A549 (cell line): ENCODE data around the gene UFD1. TPM values are rescaled to one million over a fixed set of nuclear protein-coding genes. Genes with fewer than 3 reads are reported as not detected.

Experiments used
- ATAC-seq, 2 experiments: fragments of 200-7000 bp in 1 of 2; fragments of >200 bp in 1 of 2; cut with Nextera tagmentation in 1 of 2; cut with Tn5 transposase in 1 of 2; 3 replicates each; pipeline versions ENCODE4 v1.8.0 to v1.9.1; 2018 to 2020; ENCODE audit warnings: mild to moderate bottlenecking in 1 of 2, moderate library complexity in 1 of 2
- CTCF ChIA-PET: fragments of 300-600 bp; sonication (Branson Sonifier 250); formaldehyde crosslinking; extraction: SDS; loops from one replicate; lab custom pipeline; 2021; ENCODE audit warnings: antibody characterized with exemption, inconsistent platforms; lab: Yijun Ruan, JAX
- POLR2A ChIA-PET: fragments of 350-600 bp; formaldehyde crosslinking; extraction: SDS; loops from one replicate; lab custom pipeline; 2021; ENCODE audit warnings: antibody characterized with exemption, inconsistent platforms; lab: Yijun Ruan, JAX
- DNase-seq, 2 experiments: peaks; one replicate each; pipeline versions ENCODE4 v3.0.0 to v3.0.0-alpha.2; 2011 to 2016; ENCODE audit warnings: low read depth in 1 of 2, low spot score in 1 of 2
- FAIRE-seq: peaks from 2 replicates; lab custom pipeline; 2011; peaks lifted over from hg19 to GRCh38; lab: Jason Lieb, UNC
- H3K27ac ChIP-seq, 2 experiments: fragments of >200 bp; sonication (Bioruptor Twin); formaldehyde crosslinking; 3 replicates each; pipeline ENCODE4 v1.5.1; 2016 to 2017
- H3K4me1 ChIP-seq: fragments of >200 bp; sonication (Bioruptor Twin); formaldehyde crosslinking; 3 replicates; pipeline ENCODE4 v1.6.1; 2016
- H3K4me2 ChIP-seq: fragments of >200 bp; sonication (Bioruptor Twin); formaldehyde crosslinking; 3 replicates; pipeline ENCODE4 v1.6.1; 2016
- H3K4me3 ChIP-seq: fragments of >200 bp; sonication (Bioruptor Twin); formaldehyde crosslinking; 3 replicates; pipeline ENCODE4 v1.5.1; 2016
- H3K9me3 ChIP-seq: fragments of >200 bp; sonication (Bioruptor Twin); formaldehyde crosslinking; 3 replicates; pipeline ENCODE4 v1.6.1; 2016
- EHF ChIP-seq: fragments of 250-450 bp; sonication (Bioruptor Pico); IDR thresholded peaks from 2 replicates; pipeline ENCODE4 v1.5.0; 2020; ENCODE audit warnings: mild to moderate bottlenecking
- EHMT2 ChIP-seq: fragments of 200-600 bp; sonication (generic); IDR thresholded peaks from 2 replicates; pipeline ENCODE4 v1.6.1; 2016; ENCODE audit warnings: antibody characterized with exemption, low read depth, mild to moderate bottlenecking, moderate library complexity
- ESRRA ChIP-seq: fragments of 150-350 bp; IDR thresholded peaks from 2 replicates; pipeline ENCODE4 v1.6.1; 2014; ENCODE audit warnings: mild to moderate bottlenecking, low read length, borderline replicate concordance
- FOSB ChIP-seq: fragments of 250-450 bp; sonication (Bioruptor Pico); IDR thresholded peaks from 2 replicates; pipeline ENCODE4 v1.5.0; 2020; ENCODE audit warnings: mild to moderate bottlenecking, moderate library complexity
- FOSL2 ChIP-seq, 2 experiments: fragments of 450-650 bp in 1 of 2; fragments of >200 bp in 1 of 2; sonication (Bioruptor Twin) in 1 of 2; formaldehyde crosslinking; IDR thresholded peaks; 2 replicates each; pipeline versions ENCODE4 v1.5.0 to v1.6.1; 2016 to 2020; ENCODE audit warnings: mild to moderate bottlenecking in 1 of 2, moderate library complexity in 1 of 2
- HEYL ChIP-seq: fragments of 250-450 bp; sonication (Bioruptor Pico); IDR thresholded peaks from 2 replicates; pipeline ENCODE4 v1.8.0; 2021; ENCODE audit warnings: mild to moderate bottlenecking, moderate library complexity
- HOXA7 ChIP-seq: fragments of 250-450 bp; sonication (Bioruptor Pico); IDR thresholded peaks from 2 replicates; pipeline ENCODE4 v1.5.0; 2020; ENCODE audit warnings: mild to moderate bottlenecking, moderate library complexity
- JUN ChIP-seq, 2 experiments: fragments of >200 bp; sonication (Bioruptor Twin); formaldehyde crosslinking; IDR thresholded peaks; 2 replicates in 1 of 2; 3 replicates in 1 of 2; pipeline ENCODE4 v1.6.1; 2016 to 2017
- KDM1A ChIP-seq: fragments of 200-600 bp; sonication (generic); IDR thresholded peaks from 2 replicates; pipeline ENCODE4 v1.6.1; 2016; ENCODE audit warnings: low read depth, mild to moderate bottlenecking
- MAFK ChIP-seq: fragments of 450-650 bp; IDR thresholded peaks from 2 replicates; pipeline ENCODE4 v1.6.1; 2014; ENCODE audit not compliant: partially characterized antibody
- NFE2L2 ChIP-seq: fragments of 150-350 bp; conservative IDR thresholded peaks from 2 replicates; pipeline ENCODE4 v1.6.1; 2014; ENCODE audit warnings: low read length
- NPAS2 ChIP-seq: fragments of 250-450 bp; sonication (Bioruptor Pico); IDR thresholded peaks from 2 replicates; pipeline ENCODE4 v1.8.0; 2022; ENCODE audit warnings: mild to moderate bottlenecking, moderate library complexity, borderline replicate concordance
- NR3C1 ChIP-seq: fragments of >200 bp; sonication (Bioruptor Twin); formaldehyde crosslinking; IDR thresholded peaks from 3 replicates; pipeline ENCODE4 v1.6.1; 2017
- POLR2A ChIP-seq: IDR thresholded peaks from 2 replicates; pipeline ENCODE4 v1.6.1; 2012; ENCODE audit warnings: mild to moderate bottlenecking, low read length
- RAD21 ChIP-seq, 2 experiments: fragments of >200 bp in 1 of 2; sonication (Bioruptor Twin) in 1 of 2; formaldehyde crosslinking in 1 of 2; IDR thresholded peaks in 1 of 2; conservative IDR thresholded peaks in 1 of 2; 2 replicates in 1 of 2; 3 replicates in 1 of 2; pipeline ENCODE4 v1.6.1; 2012 to 2018; ENCODE audit warnings: inconsistent platforms in 1 of 2
- RARB ChIP-seq: fragments of 250-450 bp; sonication (Bioruptor Pico); IDR thresholded peaks from 2 replicates; pipeline ENCODE4 v1.8.0; 2021; ENCODE audit warnings: mild to moderate bottlenecking, moderate library complexity
- RNF2 ChIP-seq: fragments of 200-600 bp; sonication (generic); IDR thresholded peaks from 2 replicates; pipeline ENCODE4 v1.6.1; 2016; ENCODE audit warnings: low read depth, mild to moderate bottlenecking, antibody characterized with exemption, moderate library complexity, borderline replicate concordance
- SMC3 ChIP-seq: fragments of >200 bp; sonication (Bioruptor Twin); formaldehyde crosslinking; IDR thresholded peaks from 3 replicates; pipeline ENCODE4 v1.6.1; 2018; ENCODE audit warnings: inconsistent platforms
- TFCP2L1 ChIP-seq: fragments of 250-450 bp; sonication (Bioruptor Pico); IDR thresholded peaks from 2 replicates; pipeline ENCODE4 v1.5.0; 2021; ENCODE audit warnings: mild to moderate bottlenecking
- ZC3H11A ChIP-seq: fragments of 450-650 bp; IDR thresholded peaks from 2 replicates; pipeline ENCODE4 v1.6.1; 2014; ENCODE audit warnings: antibody characterized with exemption, mild to moderate bottlenecking
- ZNF302 ChIP-seq: fragments of 250-450 bp; sonication (Bioruptor Pico); IDR thresholded peaks from 2 replicates; pipeline ENCODE4 v1.9.0; 2021; ENCODE audit warnings: inconsistent platforms, mild to moderate bottlenecking, moderate library complexity
- WGBS: methylation state at CpG from one replicate; pipeline ENCODE4 v1.1.6; 2017; ENCODE audit errors: missing lambda C conversion rate; 5-methylcytosine and 5-hydroxymethylcytosine counted together
- polyA plus RNA-seq, 4 experiments: library from polyadenylated mRNA; depleted of rRNA in 3 of 4; stranded (reverse); fragments of >200 nt; fragmentation: RNase III in 1 of 4; extraction: RNeasy Plus Mini Kit Qiagen cat#74134 plus additional on column Dnase treatment in 1 of 4; gene quantifications; 2 replicates in 3 of 4; 3 replicates in 1 of 4; pipeline ENCODE4 v1.2.3, GENCODE V29; 2011 to 2017
- TF ChIP-seq, protein P1 (sequence below): fragments of 250-450 bp; sonication (Bioruptor Pico); IDR thresholded peaks from 2 replicates; pipeline ENCODE4 v1.5.0; 2021; ENCODE audit warnings: mild to moderate bottlenecking, moderate library complexity, borderline replicate concordance
- TF ChIP-seq, protein P2 (sequence below): IDR thresholded peaks from 2 replicates; pipeline ENCODE4 v1.6.1; 2012
- TF ChIP-seq, protein P3 (sequence below): fragments of 200-600 bp; sonication (generic); IDR thresholded peaks from 2 replicates; pipeline ENCODE4 v1.6.1; 2016; ENCODE audit warnings: antibody characterized with exemption, mild to moderate bottlenecking, moderate library complexity
- TF ChIP-seq, protein P4 (sequence below): fragments of >200 bp; sonication (Bioruptor Twin); formaldehyde crosslinking; IDR thresholded peaks from 3 replicates; pipeline ENCODE4 v1.6.1; 2016
- TF ChIP-seq, protein P5 (sequence below): IDR thresholded peaks from 2 replicates; pipeline ENCODE4 v1.6.1; 2012

UFD1 gene
- polyA plus RNA-seq, 2 of the 4 experiments (the other 2 are of a cell fraction), result 95.4 to 96.1 TPM

DNA sequence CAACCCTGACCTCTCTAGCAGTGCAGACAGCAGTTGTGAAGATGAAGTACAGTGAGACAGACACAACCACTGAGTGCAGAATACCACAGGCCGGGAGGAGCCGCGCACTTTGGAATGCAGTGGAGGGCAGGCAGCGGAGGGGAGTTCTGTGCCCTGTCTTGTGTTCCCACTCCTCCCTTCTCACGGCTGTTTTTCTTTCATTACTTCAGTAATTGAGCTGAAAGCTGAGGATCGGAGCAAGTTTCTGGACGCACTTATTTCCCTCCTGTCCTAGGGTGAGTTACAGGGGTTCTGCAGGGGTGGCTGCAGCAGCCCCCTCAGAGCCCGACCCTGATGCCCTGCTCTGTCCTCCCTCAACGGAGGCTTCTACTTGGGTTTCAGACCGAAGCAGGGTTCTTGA lies 39.6 kb upstream of the UFD1 start:
- 94% methylated on average over 8 of the region's 10 CpGs for WGBS
- POLR2A ChIA-PET, result no interaction called here
- H3K4me3 ChIP-seq, result no peak overlapping the region
- CTCF ChIA-PET, result interaction anchor here (1.5 kb wide), 1 partner anchor 114 kb away, joined by 3 read pairs; no protein-coding TSS in a partner anchor
- FAIRE-seq (no peak), DNase-seq (no peak), ATAC-seq (no peak)
- H3K4me1 ChIP-seq, result no peaks in the 10 kb centered on the region
- H3K9me3 ChIP-seq, result no peaks in the 10 kb centered on the region
- TF ChIP-seq RAD21 (conservative IDR thresholded peaks at IDR 0.05 in 1 of 2, IDR thresholded peaks at IDR 0.05 in 1 of 2) (no peak), SMC3 (no peak), NFE2L2 (no peak), TFCP2L1 (no peak), ZC3H11A (no peak), HEYL (CRISPR knock-in tag) (no peak), ESRRA (no peak), ZNF302 (CRISPR knock-in tag) (no peak), EHF (no peak), NR3C1 (no peak), MAFK (no peak), RARB (CRISPR knock-in tag) (no peak)
- TF ChIP-seq, protein P1, sequence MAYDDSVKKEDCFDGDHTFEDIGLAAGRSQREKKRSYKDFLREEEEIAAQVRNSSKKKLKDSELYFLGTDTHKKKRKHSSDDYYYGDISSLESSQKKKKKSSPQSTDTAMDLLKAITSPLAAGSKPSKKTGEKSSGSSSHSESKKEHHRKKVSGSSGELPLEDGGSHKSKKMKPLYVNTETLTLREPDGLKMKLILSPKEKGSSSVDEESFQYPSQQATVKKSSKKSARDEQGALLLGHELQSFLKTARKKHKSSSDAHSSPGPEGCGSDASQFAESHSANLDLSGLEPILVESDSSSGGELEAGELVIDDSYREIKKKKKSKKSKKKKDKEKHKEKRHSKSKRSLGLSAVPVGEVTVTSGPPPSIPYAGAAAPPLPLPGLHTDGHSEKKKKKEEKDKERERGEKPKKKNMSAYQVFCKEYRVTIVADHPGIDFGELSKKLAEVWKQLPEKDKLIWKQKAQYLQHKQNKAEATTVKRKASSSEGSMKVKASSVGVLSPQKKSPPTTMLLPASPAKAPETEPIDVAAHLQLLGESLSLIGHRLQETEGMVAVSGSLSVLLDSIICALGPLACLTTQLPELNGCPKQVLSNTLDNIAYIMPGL, result no peak
- TF ChIP-seq, protein P2, sequence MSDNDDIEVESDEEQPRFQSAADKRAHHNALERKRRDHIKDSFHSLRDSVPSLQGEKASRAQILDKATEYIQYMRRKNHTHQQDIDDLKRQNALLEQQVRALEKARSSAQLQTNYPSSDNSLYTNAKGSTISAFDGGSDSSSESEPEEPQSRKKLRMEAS, result no peak
- TF ChIP-seq, protein P3, sequence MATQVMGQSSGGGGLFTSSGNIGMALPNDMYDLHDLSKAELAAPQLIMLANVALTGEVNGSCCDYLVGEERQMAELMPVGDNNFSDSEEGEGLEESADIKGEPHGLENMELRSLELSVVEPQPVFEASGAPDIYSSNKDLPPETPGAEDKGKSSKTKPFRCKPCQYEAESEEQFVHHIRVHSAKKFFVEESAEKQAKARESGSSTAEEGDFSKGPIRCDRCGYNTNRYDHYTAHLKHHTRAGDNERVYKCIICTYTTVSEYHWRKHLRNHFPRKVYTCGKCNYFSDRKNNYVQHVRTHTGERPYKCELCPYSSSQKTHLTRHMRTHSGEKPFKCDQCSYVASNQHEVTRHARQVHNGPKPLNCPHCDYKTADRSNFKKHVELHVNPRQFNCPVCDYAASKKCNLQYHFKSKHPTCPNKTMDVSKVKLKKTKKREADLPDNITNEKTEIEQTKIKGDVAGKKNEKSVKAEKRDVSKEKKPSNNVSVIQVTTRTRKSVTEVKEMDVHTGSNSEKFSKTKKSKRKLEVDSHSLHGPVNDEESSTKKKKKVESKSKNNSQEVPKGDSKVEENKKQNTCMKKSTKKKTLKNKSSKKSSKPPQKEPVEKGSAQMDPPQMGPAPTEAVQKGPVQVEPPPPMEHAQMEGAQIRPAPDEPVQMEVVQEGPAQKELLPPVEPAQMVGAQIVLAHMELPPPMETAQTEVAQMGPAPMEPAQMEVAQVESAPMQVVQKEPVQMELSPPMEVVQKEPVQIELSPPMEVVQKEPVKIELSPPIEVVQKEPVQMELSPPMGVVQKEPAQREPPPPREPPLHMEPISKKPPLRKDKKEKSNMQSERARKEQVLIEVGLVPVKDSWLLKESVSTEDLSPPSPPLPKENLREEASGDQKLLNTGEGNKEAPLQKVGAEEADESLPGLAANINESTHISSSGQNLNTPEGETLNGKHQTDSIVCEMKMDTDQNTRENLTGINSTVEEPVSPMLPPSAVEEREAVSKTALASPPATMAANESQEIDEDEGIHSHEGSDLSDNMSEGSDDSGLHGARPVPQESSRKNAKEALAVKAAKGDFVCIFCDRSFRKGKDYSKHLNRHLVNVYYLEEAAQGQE, result no peak
- TF ChIP-seq, protein P4, sequence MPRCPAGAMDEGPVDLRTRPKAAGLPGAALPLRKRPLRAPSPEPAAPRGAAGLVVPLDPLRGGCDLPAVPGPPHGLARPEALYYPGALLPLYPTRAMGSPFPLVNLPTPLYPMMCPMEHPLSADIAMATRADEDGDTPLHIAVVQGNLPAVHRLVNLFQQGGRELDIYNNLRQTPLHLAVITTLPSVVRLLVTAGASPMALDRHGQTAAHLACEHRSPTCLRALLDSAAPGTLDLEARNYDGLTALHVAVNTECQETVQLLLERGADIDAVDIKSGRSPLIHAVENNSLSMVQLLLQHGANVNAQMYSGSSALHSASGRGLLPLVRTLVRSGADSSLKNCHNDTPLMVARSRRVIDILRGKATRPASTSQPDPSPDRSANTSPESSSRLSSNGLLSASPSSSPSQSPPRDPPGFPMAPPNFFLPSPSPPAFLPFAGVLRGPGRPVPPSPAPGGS, result no peak
- TF ChIP-seq, protein P5, sequence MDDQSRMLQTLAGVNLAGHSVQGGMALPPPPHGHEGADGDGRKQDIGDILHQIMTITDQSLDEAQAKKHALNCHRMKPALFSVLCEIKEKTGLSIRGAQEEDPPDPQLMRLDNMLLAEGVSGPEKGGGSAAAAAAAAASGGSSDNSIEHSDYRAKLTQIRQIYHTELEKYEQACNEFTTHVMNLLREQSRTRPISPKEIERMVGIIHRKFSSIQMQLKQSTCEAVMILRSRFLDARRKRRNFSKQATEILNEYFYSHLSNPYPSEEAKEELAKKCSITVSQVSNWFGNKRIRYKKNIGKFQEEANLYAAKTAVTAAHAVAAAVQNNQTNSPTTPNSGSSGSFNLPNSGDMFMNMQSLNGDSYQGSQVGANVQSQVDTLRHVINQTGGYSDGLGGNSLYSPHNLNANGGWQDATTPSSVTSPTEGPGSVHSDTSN, result no peak
- no peak overlapping the region for H3K27ac ChIP-seq
- no peak overlapping the region for H3K4me2 ChIP-seq

DNA sequence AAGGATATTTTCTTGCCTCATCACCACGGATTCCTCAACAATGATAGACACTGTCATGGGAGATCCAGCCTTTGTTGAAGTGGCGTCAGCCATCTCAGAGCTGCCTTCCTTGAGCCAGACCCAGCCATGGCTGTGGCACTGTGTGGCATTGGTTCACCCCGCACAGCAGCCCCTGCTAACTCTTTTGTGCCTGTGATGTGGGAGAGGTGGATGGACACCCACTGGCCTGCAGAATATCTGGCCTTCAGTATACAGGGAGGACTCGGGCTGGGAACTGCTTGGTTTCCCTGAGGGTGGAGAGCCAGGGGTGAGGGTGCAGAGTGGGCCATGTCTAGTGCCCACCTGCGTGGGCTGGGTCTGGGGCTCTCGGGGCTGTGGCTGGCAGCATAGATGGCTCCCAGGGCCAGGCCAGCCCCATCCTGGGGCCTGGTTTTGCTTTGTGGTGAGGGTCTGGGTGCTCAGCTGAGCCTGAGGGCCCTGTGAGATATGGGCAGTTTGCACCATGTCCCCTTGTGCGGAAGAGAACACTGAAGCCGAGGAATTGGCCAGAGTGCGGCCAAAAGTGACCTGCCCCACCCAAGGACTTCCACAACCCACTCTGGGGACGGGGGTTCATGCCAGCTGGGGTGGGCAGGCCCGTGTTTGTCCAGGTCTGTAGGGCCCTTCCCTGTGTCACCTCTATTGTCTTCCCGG lies 39.1 kb upstream of the UFD1 start:
- ChIA-PET CTCF (interaction anchor here (1.5 kb wide), 1 partner anchor 114 kb away, joined by 3 read pairs; no protein-coding TSS in a partner anchor), POLR2A (no interaction called here)
- H3K27ac ChIP-seq, result no peak overlapping the region
- H3K4me3 ChIP-seq, result no peak overlapping the region
- H3K4me1 ChIP-seq, result no peaks in the 10 kb centered on the region
- FAIRE-seq (no peak), DNase-seq (no peak), ATAC-seq (no peak)
- H3K4me2 ChIP-seq, result no peak overlapping the region
- H3K9me3 ChIP-seq, result no peaks in the 10 kb centered on the region
- TF ChIP-seq NFE2L2, result no peak
- no peak for TF ChIP-seq NPAS2 (CRISPR knock-in tag)
- no peak for TF ChIP-seq POLR2A
- no peak for TF ChIP-seq FOSB (CRISPR knock-in tag)
- no peak for TF ChIP-seq RNF2
- TF ChIP-seq HOXA7, result no peak
- TF ChIP-seq RARB (CRISPR knock-in tag), result no peak
- no peak for TF ChIP-seq FOSL2 (IDR thresholded peaks at IDR 0.05)
- no peak for TF ChIP-seq FOSL2 (CRISPR knock-in tag; IDR thresholded peaks at IDR 0.05)
- TF ChIP-seq KDM1A, result no peak
- no peak for TF ChIP-seq EHMT2
- no peak for TF ChIP-seq JUN (IDR thresholded peaks at IDR 0.05)
- WGBS, result 87% methylated on average over 12 of the region's 12 CpGs
